VCaP (cell line): Measurements from ENCODE around the gene CDH4.
A peak's percentile ranks its signal among the peaks of the same experiment; 100 is the strongest.

Source experiments
- H3K27ac ChIP-seq: fragments of 450-650 bp; 2 replicates; pipeline ENCODE4 v1.5.1; 2017
- TF ChIP-seq, protein P1 (sequence below): fragments of 450-650 bp; conservative IDR thresholded peaks from 2 replicates; pipeline ENCODE4 v1.5.1; 2017; ENCODE audit warnings: mild to moderate bottlenecking, moderate library complexity

CDH4 gene

DNA sequence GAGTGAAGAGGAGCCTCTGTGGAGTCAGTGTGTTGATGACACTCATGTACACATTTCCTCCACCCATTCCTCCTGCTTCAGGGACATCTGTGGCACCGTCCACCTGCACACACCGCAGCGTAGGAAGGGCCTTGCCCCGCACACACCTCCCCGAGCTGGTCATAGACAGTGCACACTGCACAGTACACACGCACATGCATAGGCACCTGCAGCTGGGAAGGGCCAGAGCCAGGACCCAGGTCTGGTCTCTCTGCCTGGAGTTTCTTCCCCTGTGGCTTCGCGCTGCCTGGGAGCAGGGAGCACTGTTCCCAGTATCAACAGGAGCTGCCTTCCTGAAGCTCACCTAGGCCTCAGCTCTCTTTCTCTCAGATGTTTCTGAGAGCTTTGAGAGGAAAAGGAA is 473.1 kb downstream of the CDH4 start:
- H3K27ac ChIP-seq = peak overlapping the region; percentile 87; the same call in 1 of the 2 replicates
- TF ChIP-seq, protein P1, sequence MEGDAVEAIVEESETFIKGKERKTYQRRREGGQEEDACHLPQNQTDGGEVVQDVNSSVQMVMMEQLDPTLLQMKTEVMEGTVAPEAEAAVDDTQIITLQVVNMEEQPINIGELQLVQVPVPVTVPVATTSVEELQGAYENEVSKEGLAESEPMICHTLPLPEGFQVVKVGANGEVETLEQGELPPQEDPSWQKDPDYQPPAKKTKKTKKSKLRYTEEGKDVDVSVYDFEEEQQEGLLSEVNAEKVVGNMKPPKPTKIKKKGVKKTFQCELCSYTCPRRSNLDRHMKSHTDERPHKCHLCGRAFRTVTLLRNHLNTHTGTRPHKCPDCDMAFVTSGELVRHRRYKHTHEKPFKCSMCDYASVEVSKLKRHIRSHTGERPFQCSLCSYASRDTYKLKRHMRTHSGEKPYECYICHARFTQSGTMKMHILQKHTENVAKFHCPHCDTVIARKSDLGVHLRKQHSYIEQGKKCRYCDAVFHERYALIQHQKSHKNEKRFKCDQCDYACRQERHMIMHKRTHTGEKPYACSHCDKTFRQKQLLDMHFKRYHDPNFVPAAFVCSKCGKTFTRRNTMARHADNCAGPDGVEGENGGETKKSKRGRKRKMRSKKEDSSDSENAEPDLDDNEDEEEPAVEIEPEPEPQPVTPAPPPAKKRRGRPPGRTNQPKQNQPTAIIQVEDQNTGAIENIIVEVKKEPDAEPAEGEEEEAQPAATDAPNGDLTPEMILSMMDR = no peak

- TF ChIP-seq, protein P1 = no peak
- no peak overlapping the region for H3K27ac ChIP-seq
These were observed 473.9 kb downstream of the CDH4 start for GRCh38 chr20:61725966-61726365.

DNA sequence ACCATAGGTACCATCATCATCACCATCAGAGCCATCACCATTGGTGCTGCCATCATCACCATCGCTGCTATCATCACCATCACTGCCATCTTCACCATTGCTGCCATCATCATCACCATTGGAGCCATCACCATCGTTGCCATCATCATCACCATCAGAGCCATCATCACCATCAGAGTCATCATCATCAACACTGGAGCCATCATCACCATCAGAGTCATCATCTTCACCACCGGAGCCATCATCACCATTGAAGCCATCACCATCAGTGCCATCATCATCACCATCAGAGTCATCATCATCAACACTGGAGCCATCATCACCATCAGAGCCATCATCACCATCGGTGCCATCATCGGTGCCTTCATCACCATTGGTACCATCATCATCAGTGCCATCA is 474.9 kb downstream of the CDH4 start:
- H3K27ac ChIP-seq = no peak overlapping the region
- TF ChIP-seq, protein P1 = no peak

GRCh38 chr20:61727761-61728160 is 475.7 kb downstream of the CDH4 start:
- no peak overlapping the region for H3K27ac ChIP-seq
- TF ChIP-seq, protein P1 = no peak

DNA sequence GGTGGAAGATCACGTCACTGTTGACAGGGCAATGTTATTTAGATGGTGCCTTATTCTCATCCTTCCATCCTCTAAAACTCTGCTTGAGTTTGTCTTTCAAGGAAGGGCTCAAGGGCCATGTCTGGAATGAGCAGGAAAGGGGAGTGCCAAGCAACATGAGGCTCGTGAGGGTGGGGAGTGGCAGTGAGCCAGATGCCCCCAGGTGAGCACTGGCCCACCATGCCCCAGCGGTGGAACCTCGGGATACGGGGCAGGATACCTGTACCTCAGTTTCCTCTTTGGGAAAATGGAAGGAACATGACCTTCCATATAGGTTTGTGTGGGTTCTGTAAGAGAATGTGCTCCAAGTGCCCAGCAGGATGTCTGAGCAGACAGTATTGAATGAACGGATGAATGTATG is 476.3 kb downstream of the CDH4 start:
- no peak overlapping the region for H3K27ac ChIP-seq
- TF ChIP-seq, protein P1 = no peak

DNA sequence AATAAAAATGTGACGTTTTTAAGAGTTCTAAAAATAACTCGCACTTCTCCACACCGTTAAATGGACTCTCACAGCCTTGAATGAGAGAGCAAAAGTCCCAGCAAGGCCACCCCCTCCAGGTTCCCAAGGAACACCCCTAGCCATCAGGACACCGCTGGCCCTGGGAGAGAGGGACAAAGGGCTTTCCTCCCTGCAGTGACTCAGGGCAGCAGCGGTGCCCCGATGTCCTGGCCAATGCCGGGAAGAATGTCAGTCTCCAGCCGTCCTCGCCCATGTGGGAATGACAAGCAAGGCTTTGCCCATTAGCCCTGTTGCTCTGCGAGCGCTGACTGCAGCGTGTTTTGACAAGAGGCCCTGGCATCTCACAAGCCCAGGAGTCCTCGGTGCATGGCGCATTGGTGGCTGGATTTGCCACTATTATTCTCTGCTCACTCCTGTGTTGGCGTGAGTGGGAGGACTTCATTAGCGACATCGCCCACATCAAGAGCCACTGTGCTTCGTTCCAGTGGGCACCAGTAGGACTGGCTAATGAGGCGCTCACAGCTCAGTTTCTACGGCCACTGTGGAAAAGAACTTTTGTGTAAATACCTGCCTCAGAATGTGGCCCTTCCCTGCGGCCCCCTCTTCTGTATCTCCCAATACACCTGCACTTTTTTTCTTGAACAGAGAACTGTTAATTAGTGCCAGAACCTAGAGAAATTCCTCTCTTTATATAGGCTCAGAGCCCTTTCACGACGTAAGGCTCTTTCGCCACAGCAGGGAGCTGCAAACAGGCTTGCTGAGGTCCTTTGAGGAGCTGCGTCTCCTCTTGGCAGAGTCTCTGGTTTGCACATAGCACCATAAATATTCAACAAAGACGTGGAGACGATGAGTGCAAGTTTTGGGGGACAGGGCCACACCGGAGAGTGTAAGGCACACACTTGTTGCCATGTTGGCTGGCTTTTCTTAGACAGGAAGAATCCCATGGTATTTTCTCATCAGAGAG is 477.0 kb downstream of the CDH4 start:
- peak overlapping the region; percentile 79 for H3K27ac ChIP-seq

More for the DNA sequence above, 477.0 kb downstream of the CDH4 start:
- TF ChIP-seq, protein P1 = 0 out of 2 replicates have a peak, but pooled peaks have one; percentile 20
